HG02759 (cell line): ENCODE data around the gene TLCD4.
A peak's percentile ranks its signal among the peaks of the same experiment; 100 is the strongest.
"Not testable (repeated sequence)": the region's sequence is repeated elsewhere in the genome, so short reads cannot be mapped to it uniquely, and the experiment has no call there.

ENCODE experiments used
- ATAC-seq: cut with Tn5 transposase; IDR thresholded peaks from one replicate; pipeline ENCODE4 v1.9.1; 2021; ENCODE audit warnings: mild to moderate bottlenecking, moderate library complexity; ENCODE audit not compliant: unreplicated experiment

TLCD4 gene

GRCh38 chr1:95117207-95118066 lies at the start of gene TLCD4:
Gene TLCD4, plus strand, starts transcription at chr1:95117355. Its CDS starts 26,547 bp downstream, at chr1:95143902.
- peak; percentile 65 for ATAC-seq

- ATAC-seq = no peak
Observed at GRCh38 chr1:95067568-95067967, 49.6 kb upstream of the TLCD4 start.

GRCh38 chr1:95068956-95069709 lies 48.0 kb upstream of the TLCD4 start:
- ATAC-seq = no peak

- no peak for ATAC-seq
Observed at GRCh38 chr1:95069710-95070093, 47.5 kb upstream of the TLCD4 start.

- ATAC-seq = no peak
Observed at GRCh38 chr1:95071539-95071938, 45.6 kb upstream of the TLCD4 start.

- peak; percentile 0 for ATAC-seq
Observed at GRCh38 chr1:95072117-95072516, 45.0 kb upstream of the TLCD4 start.

GRCh38 chr1:95072532-95073419 lies 44.4 kb upstream of the TLCD4 start, which contains the start of gene ALG14:
Gene ALG14, minus strand, starts transcription at chr1:95072951. Its CDS starts 53 bp downstream, at chr1:95072898.
- ATAC-seq = peak; percentile 96

GRCh38 chr1:95073446-95073845 lies 43.7 kb upstream of the TLCD4 start:
- no peak for ATAC-seq

GRCh38 chr1:95076034-95076433 lies 41.1 kb upstream of the TLCD4 start:
- ATAC-seq = no peak

GRCh38 chr1:95080446-95080845 lies 36.7 kb upstream of the TLCD4 start:
- no peak for ATAC-seq

GRCh38 chr1:95080879-95081278 lies 36.3 kb upstream of the TLCD4 start:
- ATAC-seq = no peak

- peak; percentile 79 for ATAC-seq
Observed at GRCh38 chr1:95084317-95085176, 32.6 kb upstream of the TLCD4 start.

- no peak for ATAC-seq
Observed at GRCh38 chr1:95085376-95085775, 31.8 kb upstream of the TLCD4 start.

GRCh38 chr1:95086949-95087533 lies 30.1 kb upstream of the TLCD4 start:
- peak; percentile 47 for ATAC-seq

- ATAC-seq = no peak
Observed at GRCh38 chr1:95088303-95088702, 28.9 kb upstream of the TLCD4 start.

- ATAC-seq = no peak
Observed at GRCh38 chr1:95089650-95090287, 27.4 kb upstream of the TLCD4 start.

- ATAC-seq = not testable (repeated sequence)
Observed at GRCh38 chr1:95091290-95091689, 25.9 kb upstream of the TLCD4 start.

GRCh38 chr1:95092891-95093290 lies 24.3 kb upstream of the TLCD4 start:
- ATAC-seq = not testable (repeated sequence)

- ATAC-seq = no peak
Observed at GRCh38 chr1:95093296-95093695, 23.9 kb upstream of the TLCD4 start.
